ENCODE measurements around the gene BCL2L11. TPM values are rescaled to one million over a fixed set of nuclear protein-coding genes. Genes with fewer than 3 reads are reported as not detected.
"Not testable (repeated sequence)": the region's sequence is repeated elsewhere in the genome, so short reads cannot be mapped to it uniquely, and the experiment has no call there.

The BCL2L11 gene
- total RNA-seq (10 to 100 TPM; 16.8 to 34.7 (median 21.2) TPM), polyA plus RNA-seq (10 to 100 TPM; 11.6 to 17.7 TPM)
- long read RNA-seq, donor 1, partial matches to known transcripts = 0 of 5 reads
- long read RNA-seq, donor 1, other reads (novel, unspliced or antisense) = 5 of 5 reads
- long read RNA-seq, donor 2, full-length matches to known transcripts = 1 of 1 reads
- long read RNA-seq, donor 2, partial matches to known transcripts = 0 of 1 reads
- long read RNA-seq, donor 2, other reads (novel, unspliced or antisense) = 0 of 1 reads
- long read RNA-seq, donor 3, partial matches to known transcripts = 0 of 5 reads
- long read RNA-seq, donor 3, other reads (novel, unspliced or antisense) = 4 of 5 reads

GRCh38 chr2:111120253-111121027 lies at the start of gene BCL2L11:
Gene BCL2L11, plus strand, starts transcription at chr2:111120914. Its CDS starts 2,832 bp downstream, at chr2:111123746.
- peak; percentile 64 for TF ChIP-seq POLR2A (IDR thresholded peaks at IDR 0.05)
- TF ChIP-seq CTCF (IDR thresholded peaks at IDR 0.05) = peak in 1 of 3 donors; percentile 9
- TF ChIP-seq EP300 (IDR thresholded peaks at IDR 0.05) = no peak
- Histone ChIP-seq H3K27me3 (no peaks in the 10 kb centered on the region), H3K9me3 (no peaks in the 10 kb centered on the region), H3K27ac (peak within 1 kb of the TSS in 1 of 2 donors; percentile 16), H3K36me3 (no peaks in the 10 kb centered on the region), H3K4me3 (peak within 1 kb of the TSS; percentile 65), H3K4me1 (ENCODE audit: insufficient read depth) (peaks cover 16% of the 10 kb centered on the region)
- WGBS, 3 donors = 0 to 1% (median 0%) methylated on average over 43 to 97 of the region's 98 CpGs
- intact Hi-C loops (cut with DNase I) = no loop called here
- peak; percentile 87 to 93 (median 90) for DNase-seq

- 13 to 21% (median 20%) methylated on average over 5 of the region's 5 CpGs for WGBS, 3 donors
- Histone ChIP-seq H3K27ac (no peak overlapping the region), H3K36me3 (no peaks in the 10 kb centered on the region), H3K27me3 (peaks cover 3% of the 10 kb centered on the region), H3K9me3 (no peaks in the 10 kb centered on the region), H3K4me3 (no peak overlapping the region), H3K4me1 (ENCODE audit: insufficient read depth) (no peaks in the 10 kb centered on the region)
- intact Hi-C loops (cut with DNase I) = no loop called here
- TF ChIP-seq EP300 (IDR thresholded peaks at IDR 0.05) (no peak), POLR2A (IDR thresholded peaks at IDR 0.05) (no peak), CTCF (IDR thresholded peaks at IDR 0.05) (no peak)
- no peak for DNase-seq
These were observed 49.0 kb upstream of the BCL2L11 start for GRCh38 chr2:111071600-111072171.

- no peaks in the 10 kb centered on the region for H3K9me3 ChIP-seq
- WGBS, 3 donors = 6 to 9% (median 7%) methylated on average over 2 of the region's 2 CpGs
- peaks cover 3% of the 10 kb centered on the region for H3K27me3 ChIP-seq
- intact Hi-C loops (cut with DNase I) = no loop called here
- DNase-seq = no peak
- no peak overlapping the region for H3K27ac ChIP-seq
- no peak overlapping the region for H3K4me3 ChIP-seq
- no peaks in the 10 kb centered on the region for H3K4me1 ChIP-seq (ENCODE audit: insufficient read depth)
- TF ChIP-seq EP300 (IDR thresholded peaks at IDR 0.05) (no peak), POLR2A (IDR thresholded peaks at IDR 0.05) (no peak), CTCF (IDR thresholded peaks at IDR 0.05) (no peak)
- no peaks in the 10 kb centered on the region for H3K36me3 ChIP-seq
These were observed 48.4 kb upstream of the BCL2L11 start for GRCh38 chr2:111072220-111072871.

- intact Hi-C loops (cut with DNase I); H3K4me1 ChIP-seq (ENCODE audit: insufficient read depth); H3K27ac ChIP-seq; H3K4me3 ChIP-seq; H3K27me3 ChIP-seq; H3K9me3 ChIP-seq; H3K36me3 ChIP-seq; DNase-seq: not testable (repeated sequence)
- 0% methylated on average over 1 of the region's 1 CpG for WGBS, 3 donors
These were observed 38.1 kb upstream of the BCL2L11 start for GRCh38 chr2:111082659-111083058.

Measured in ovary (tissue), 10 donors.